Activated B cell treated with CpG ODN at 0.5 μM for 24 hours (primary cell): ENCODE results near the gene ETV6. TPM values are rescaled to one million over a fixed set of nuclear protein-coding genes. Genes with fewer than 3 reads are reported as not detected.

Experiments
- ATAC-seq: fragments of 200-7000 bp; cut with Tn5 transposase; one replicate; pipeline ENCODE4 v1.10.0; 2021; ENCODE audit warnings: low read depth, mild to moderate bottlenecking, moderate library complexity
- CTCF ChIA-PET: fragments of 350-600 bp; sonication (Branson Sonifier 250); formaldehyde crosslinking; loops from one replicate; lab custom pipeline; 2021; ENCODE audit warnings: antibody characterized with exemption; lab: Charles Lee
- POLR2A ChIA-PET: fragments of 350-600 bp; sonication (Branson Sonifier 250); formaldehyde crosslinking; loops from one replicate; lab custom pipeline; 2021; ENCODE audit warnings: antibody characterized with exemption; lab: Charles Lee
- DNase-seq: peaks from one replicate; pipeline ENCODE4 v3.0.0; 2022
- H3K27ac Mint-ChIP-seq: one replicate; pipeline ENCODE4 v1.8.0; 2020; ENCODE audit warnings: mixed read lengths
- H3K27me3 Mint-ChIP-seq: one replicate; pipeline ENCODE4 v1.8.0; 2021; ENCODE audit warnings: mixed read lengths
- H3K36me3 Mint-ChIP-seq: one replicate; pipeline ENCODE4 v1.8.0; 2021; ENCODE audit warnings: low read depth, mixed read lengths
- H3K4me1 Mint-ChIP-seq: one replicate; pipeline ENCODE4 v1.8.0; 2021; ENCODE audit warnings: mixed read lengths
- H3K4me3 Mint-ChIP-seq: one replicate; pipeline ENCODE4 v1.8.0; 2020; ENCODE audit warnings: mild to moderate bottlenecking, mixed read lengths
- H3K9me3 Mint-ChIP-seq: one replicate; pipeline ENCODE4 v1.8.0; 2020; ENCODE audit warnings: mixed read lengths
- CTCF ChIP-seq: fragments of 200-600 bp; IDR thresholded peaks from one replicate; pipeline ENCODE4 v1.8.0; 2022; ENCODE audit warnings: antibody characterized with exemption, mild to moderate bottlenecking
- intact Hi-C: fragments of 100-400 bp; cut with micrococcal nuclease; formaldehyde crosslinking; loops from one replicate; pipeline ENCODE4 v1.15.1; 2024
- total RNA-seq: library from RNA; stranded (reverse); gene quantifications from 2 replicates; pipeline ENCODE4 v1.2.3, GENCODE V29; 2022

The ETV6 gene
- total RNA-seq, 1 donor from 2014 or later = 130 TPM

DNA sequence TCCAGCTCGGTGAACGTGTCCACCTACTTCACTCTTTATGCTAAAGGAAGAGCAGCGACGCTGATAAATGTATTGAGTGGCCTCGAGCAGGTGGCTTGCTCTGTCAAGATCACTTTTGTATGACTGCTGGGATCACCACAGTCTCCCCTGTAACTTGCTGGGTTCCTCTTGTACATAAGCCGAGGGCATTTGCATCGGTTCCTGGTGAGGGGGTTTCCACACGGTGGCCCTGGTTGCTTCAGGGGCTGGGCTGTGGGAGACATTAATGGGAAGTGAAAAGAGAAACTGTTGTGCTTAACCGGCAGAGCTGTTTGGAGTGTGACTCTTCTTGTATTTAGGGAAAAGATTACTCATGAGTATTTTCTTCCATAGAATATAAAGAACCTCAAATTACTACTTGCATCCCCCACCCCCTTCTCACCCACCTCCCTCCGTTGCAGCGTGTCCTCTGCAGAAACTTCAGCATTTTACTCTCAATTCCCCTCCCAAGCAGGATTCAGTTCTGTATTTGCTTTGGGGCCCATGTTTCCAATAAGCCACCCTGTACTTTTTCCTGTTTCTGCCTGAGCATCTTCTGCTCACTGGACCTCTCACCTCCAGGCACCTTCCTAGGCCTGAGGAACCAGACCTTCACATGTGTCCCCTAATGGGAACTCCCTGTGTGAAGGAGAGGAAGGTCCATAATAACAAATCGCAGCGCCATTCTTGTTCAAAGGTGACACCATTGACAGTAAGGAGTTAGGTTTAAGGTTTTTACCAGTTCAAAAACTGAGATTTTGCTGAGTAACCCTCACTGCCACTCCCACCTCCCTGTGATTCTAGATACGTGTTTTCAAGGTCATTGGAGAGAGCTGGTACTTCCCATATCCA is 187.0 kb downstream of the ETV6 start:
- H3K36me3 Mint-ChIP-seq = peaks cover 39% of the 10 kb centered on the region
- DNase-seq = peak; percentile 73
- H3K27ac Mint-ChIP-seq = peak overlapping the region; percentile 95
- H3K4me3 Mint-ChIP-seq = peak overlapping the region; percentile 73
- TF ChIP-seq CTCF = no peak
- H3K9me3 Mint-ChIP-seq = no peaks in the 10 kb centered on the region
- POLR2A ChIA-PET = interaction anchor here (0.6 to 3.8 kb wide), 26 partner anchors 12 to 888 kb away, joined by 3 to 34 read pairs (median 6); partner anchors contain the start of gene ETV6
- no peaks in the 10 kb centered on the region for H3K27me3 Mint-ChIP-seq
- peaks cover 81% of the 10 kb centered on the region for H3K4me1 Mint-ChIP-seq
- CTCF ChIA-PET = interaction anchor here (0.9 to 2.5 kb wide), 3 partner anchors 77 to 255 kb away, joined by 3 to 17 read pairs (median 4); no protein-coding TSS in a partner anchor
- intact Hi-C loops = loop anchor here (1.0 to 10.0 kb wide), 13 partner anchors 14 to 1698 kb away; partner anchors contain the start of genes BORCS5, ETV6 and GSG1
- ATAC-seq = peak; percentile 94

DNA sequence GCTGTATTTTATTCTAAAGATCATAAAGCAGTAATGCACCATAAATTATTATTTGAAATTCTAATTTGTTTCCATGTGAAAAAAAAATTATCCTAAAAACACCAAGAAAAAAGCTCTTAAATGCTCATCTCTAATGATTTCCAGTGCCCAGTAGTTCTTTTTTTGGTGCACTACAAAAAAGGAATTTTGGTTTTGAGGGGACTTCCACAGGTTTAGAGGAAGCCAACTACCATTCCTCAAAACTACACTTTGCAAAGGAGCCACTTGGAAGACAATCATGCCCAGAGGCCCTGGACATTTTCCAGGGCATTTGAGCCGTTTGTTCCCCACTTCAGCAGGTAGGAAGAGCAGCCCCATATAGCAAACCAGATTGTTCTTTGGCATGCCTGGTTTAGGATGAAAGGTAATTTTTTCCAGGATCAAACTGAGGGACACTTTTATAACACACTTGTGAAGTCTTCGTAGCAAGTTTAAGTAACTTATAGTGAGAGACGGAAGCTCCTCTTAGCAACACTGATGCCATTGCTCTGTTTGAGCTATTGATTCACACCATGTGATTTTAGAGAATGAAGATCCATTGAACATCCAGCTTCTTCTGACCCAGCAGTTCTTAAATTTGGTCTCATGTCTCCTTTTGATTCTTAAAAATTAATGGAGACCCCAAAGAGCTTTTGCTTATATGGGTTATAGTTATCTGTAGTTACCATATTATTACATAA is 187.9 kb downstream of the ETV6 start:
- H3K36me3 Mint-ChIP-seq = peaks cover 41% of the 10 kb centered on the region
- H3K4me1 Mint-ChIP-seq = peaks cover 73% of the 10 kb centered on the region
- intact Hi-C loops = loop anchor here (2.0 to 10.0 kb wide), 4 partner anchors 519 to 1697 kb away; partner anchors contain the start of genes BORCS5 and GSG1
- peak overlapping the region; percentile 95 for H3K27ac Mint-ChIP-seq
- H3K9me3 Mint-ChIP-seq = no peaks in the 10 kb centered on the region
- DNase-seq = no peak
- TF ChIP-seq CTCF = no peak
- no peak overlapping the region for H3K4me3 Mint-ChIP-seq
- ChIA-PET CTCF (interaction anchor here (1.7 to 2.5 kb wide), 2 partner anchors 78 to 196 kb away, joined by 4 to 17 read pairs; no protein-coding TSS in a partner anchor), POLR2A (interaction anchor here (0.6 to 3.8 kb wide), 11 partner anchors 17 to 887 kb away, joined by 3 to 34 read pairs (median 10); partner anchors contain the start of gene ETV6)
- H3K27me3 Mint-ChIP-seq = no peaks in the 10 kb centered on the region
- no peak for ATAC-seq

DNA sequence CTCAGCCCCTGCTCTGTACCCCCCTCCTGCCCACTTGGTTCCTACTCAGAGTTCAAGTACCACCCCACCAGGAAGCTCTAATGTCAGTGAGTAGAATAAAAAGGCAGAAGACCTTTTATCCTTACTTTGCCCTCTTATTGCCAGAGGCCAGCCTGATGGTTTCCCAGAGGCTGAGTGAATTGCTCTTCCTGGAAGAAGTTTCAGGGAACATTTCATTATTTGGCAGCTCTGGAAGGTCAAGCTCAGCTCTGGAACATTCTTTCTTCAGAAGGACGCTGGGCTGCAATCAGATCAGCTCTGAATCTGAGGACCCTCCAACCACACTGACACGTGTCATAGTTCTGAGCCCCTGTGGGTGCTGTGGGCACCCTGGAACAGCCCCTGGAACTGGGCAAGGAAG is 188.9 kb downstream of the ETV6 start:
- Mint-ChIP-seq H3K4me3 (no peak overlapping the region), H3K36me3 (peaks cover 49% of the 10 kb centered on the region), H3K27me3 (no peaks in the 10 kb centered on the region), H3K9me3 (no peaks in the 10 kb centered on the region), H3K4me1 (peaks cover 68% of the 10 kb centered on the region), H3K27ac (peak overlapping the region; percentile 35)
- intact Hi-C loops = loop anchor here (5.0 to 10.0 kb wide), 3 partner anchors 889 to 1696 kb away; partner anchors contain the start of gene GSG1
- TF ChIP-seq CTCF = no peak
- CTCF ChIA-PET = no interaction called here
- ATAC-seq (no peak), DNase-seq (no peak)
- POLR2A ChIA-PET = interaction anchor here (0.9 to 3.8 kb wide), 6 partner anchors 16 to 188 kb away, joined by 3 to 34 read pairs (median 11); partner anchors contain the start of gene ETV6

- no peak overlapping the region for H3K4me3 Mint-ChIP-seq
- no peak for TF ChIP-seq CTCF
- H3K36me3 Mint-ChIP-seq = peaks cover 57% of the 10 kb centered on the region
- POLR2A ChIA-PET = interaction anchor here (0.6 to 3.8 kb wide), 2 partner anchors 12 to 108 kb away, joined by 3 to 31 read pairs; no protein-coding TSS in a partner anchor
- ATAC-seq (no peak), DNase-seq (no peak)
- H3K4me1 Mint-ChIP-seq = peaks cover 61% of the 10 kb centered on the region
- peak overlapping the region; percentile 60 for H3K27ac Mint-ChIP-seq
- CTCF ChIA-PET = no interaction called here
- H3K9me3 Mint-ChIP-seq = no peaks in the 10 kb centered on the region
- H3K27me3 Mint-ChIP-seq = no peaks in the 10 kb centered on the region
- intact Hi-C loops = loop anchor here (5.0 to 10.0 kb wide), 3 partner anchors 888 to 1696 kb away; partner anchors contain the start of gene GSG1
Observed at GRCh38 chr12:11839091-11839641, 189.7 kb downstream of the ETV6 start.
